ENCODE measurements around the gene AGAP3. TPM values are rescaled to one million over a fixed set of nuclear protein-coding genes. Genes with fewer than 3 reads are reported as not detected.

The AGAP3 gene
- total RNA-seq, 1 experiment from 2014 or later = 58.9 TPM

GRCh38 chr7:151179946-151180345 is 93.7 kb downstream of the AGAP3 start:
- no peak for DNase-seq (ENCODE audit: low spot score)

DNA sequence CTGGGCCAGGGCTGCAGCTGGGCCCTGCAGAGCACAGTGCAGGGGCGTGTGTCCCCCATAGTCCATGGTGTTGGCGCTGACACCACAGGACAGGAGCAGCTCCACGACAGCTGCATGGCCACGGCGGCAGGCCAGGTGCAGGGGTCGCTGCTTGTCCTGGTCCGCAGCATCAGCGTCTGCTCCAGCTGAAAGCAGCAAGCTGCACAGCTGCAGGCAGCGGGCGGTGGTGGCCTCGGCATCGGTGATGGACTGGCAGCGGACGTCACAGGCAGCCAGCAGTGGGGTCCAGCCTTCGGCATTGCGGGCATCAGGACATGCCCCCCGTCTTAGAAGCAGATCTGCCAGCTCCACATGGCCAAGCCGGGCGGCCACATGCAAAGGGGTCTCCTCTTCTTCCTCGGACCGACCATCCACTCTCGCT is 94.7 kb downstream of the AGAP3 start:
- DNase-seq (ENCODE audit: low spot score) = no peak

DNA sequence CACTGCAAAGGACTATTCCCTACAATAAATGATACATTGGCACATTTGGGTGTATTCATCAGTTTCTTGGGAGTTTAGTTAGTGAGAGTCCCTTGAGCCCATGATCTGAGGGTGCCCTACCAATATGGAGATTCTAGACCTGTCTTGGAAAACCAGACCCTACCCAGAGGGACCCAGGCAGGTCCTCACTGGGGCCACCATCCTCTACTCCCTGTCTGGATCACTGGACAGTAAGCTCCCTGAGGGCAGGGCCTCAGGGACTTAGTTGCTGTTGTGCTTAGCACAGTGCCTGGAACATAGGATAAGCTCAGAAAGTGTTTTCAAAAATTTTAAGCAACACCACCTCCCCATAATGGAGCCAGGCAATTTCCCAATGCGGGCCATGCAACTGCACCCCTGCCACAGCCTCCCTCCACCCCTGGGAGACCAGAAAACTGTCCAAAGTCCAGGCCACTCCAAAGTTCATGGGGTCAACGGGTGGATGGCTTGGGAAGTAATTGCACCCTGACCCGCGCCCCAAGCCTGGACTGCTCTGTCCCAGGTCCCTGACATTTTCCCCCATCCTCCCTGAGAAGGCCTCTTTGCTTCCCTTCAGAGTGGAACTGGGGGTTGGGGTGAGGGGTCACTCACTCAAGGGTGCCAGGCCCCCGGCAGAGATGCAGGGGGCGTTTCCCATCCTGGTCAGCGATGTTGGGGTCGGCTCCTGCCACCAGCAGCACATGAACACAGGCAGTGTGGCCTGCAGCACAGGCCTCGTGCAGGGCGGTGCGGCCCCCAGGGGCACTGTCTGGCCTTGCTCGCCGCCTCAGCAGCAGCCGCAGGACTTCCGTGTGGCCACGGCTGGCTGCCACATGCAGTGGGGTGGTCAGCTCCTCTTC is 99.7 kb downstream of the AGAP3 start:
- no peak for DNase-seq (ENCODE audit: low spot score)

- DNase-seq (ENCODE audit: low spot score) = no peak
These were observed 100.5 kb downstream of the AGAP3 start, which contains the start of gene ASB10 for GRCh38 chr7:151186640-151187408. TSS of gene ASB10 (minus strand) at chr7:151187250. CDS start at chr7:151187130, 120 bp downstream.

DNA sequence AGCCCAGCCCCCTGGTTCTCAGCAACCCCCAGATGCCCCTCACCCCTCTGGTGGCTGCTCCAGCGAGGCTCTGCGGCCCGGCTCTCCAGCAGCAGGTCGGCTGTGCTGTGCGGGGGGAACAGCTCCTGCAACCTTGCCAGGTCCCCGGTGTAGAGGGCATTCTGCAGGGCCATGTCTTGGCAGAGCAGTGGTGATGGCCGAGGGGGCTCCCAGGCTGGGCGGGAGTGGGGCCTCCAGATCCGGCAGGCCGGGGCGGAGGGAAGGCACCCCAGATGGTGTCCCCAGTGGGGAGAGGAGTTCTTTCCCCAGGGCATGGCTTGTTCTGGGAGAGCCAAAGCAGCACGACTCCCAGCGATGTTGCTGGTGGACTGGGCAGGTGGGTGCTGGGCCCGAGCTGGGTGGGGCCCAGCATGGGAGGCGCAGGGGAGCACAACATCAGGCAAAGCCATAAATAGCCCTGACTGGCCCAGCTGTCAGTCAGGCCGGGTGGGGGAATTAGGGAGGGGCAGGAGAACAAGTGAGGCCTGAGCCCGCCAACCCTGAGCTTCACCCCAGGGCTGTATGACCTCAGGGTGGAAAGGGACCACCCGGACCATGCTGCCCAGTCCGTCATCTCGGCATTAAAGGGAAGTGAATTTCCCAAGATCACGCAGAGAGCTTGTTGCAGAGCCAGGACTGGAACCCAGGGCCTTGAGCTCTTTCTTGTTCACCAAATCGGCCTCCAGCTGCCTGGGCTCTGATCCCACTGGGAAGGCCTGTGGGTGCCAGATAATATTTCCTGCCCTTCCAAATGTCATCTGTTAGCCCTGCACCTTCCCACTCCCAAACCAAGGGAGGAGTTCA is 101.4 kb downstream of the AGAP3 start:
- no peak for DNase-seq (ENCODE audit: low spot score)

DNA sequence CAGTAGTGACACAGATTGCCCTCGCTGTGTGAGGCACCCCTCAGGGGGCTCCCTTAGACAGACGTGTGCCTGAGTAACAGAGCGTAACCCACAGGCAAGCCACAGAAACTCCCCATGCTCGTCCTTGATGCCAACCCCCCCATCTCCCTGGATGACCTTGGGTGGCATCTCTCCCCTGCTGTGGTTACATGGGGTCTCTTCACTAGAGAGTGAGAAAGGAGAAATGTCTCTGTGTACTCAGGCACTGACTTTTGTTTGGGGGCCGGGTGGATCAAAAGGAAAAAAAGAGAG is 101.9 kb downstream of the AGAP3 start:
- DNase-seq (ENCODE audit: low spot score) = no peak

GRCh38 chr7:151189038-151189437 is 102.8 kb downstream of the AGAP3 start:
- no peak for DNase-seq (ENCODE audit: low spot score)

DNA sequence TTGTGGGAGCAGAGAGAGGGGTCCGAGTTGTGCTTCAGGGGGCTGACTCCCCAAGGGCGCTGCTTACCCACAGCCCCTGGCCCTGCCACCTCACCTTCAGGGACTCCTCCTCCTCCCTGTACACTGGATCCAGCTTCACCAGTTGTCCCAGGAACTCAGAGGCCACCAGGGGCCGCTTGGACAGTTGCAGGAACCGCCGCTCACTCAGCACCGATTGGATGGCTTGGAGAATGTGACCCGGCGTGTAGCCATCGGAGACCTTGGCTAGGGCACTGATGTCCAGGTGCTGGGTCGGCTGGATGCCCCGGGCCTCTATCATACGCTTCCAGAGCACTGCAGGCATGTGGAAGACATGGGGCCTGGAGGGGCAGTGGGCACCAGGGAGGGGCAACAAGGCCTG is 105.3 kb downstream of the AGAP3 start:
- DNase-seq (ENCODE audit: low spot score) = no peak

- DNase-seq (ENCODE audit: low spot score) = no peak
These were observed 105.8 kb downstream of the AGAP3 start for GRCh38 chr7:151192002-151192539.

- DNase-seq (ENCODE audit: low spot score) = no peak
These were observed 107.1 kb downstream of the AGAP3 start for GRCh38 chr7:151193203-151193978.

Other genes starting within 250 kb of the AGAP3 start
- not detected in 2 replicates for gene AOC1, start 234.0 kb upstream of the AGAP3 start, total RNA-seq (2014; rRNA removed; shearing (Covaris generic))
- gene KCNH2, start 108.2 kb upstream of the AGAP3 start, total RNA-seq (2014; rRNA removed; shearing (Covaris generic)) = 1.7 and 3.5 TPM in 2 replicates
- gene NOS3, start 95.5 kb upstream of the AGAP3 start, total RNA-seq (2014; rRNA removed; shearing (Covaris generic)) = 0.74 and 2.5 TPM in 2 replicates
- not detected in 2 replicates for gene ATG9B, start 62.0 kb upstream of the AGAP3 start, total RNA-seq (2014; rRNA removed; shearing (Covaris generic))
- 35.6 and 40.2 TPM in 2 replicates for gene ABCB8, start 58.0 kb upstream of the AGAP3 start, total RNA-seq (2014; rRNA removed; shearing (Covaris generic))
- 0.31 and 0.53 TPM in 2 replicates for gene ASIC3, start 37.9 kb upstream of the AGAP3 start, total RNA-seq (2014; rRNA removed; shearing (Covaris generic))
- 57.0 and 58.7 TPM in 2 replicates for gene CDK5, start 28.6 kb upstream of the AGAP3 start, total RNA-seq (2014; rRNA removed; shearing (Covaris generic))
- gene SLC4A2, start 26.9 kb upstream of the AGAP3 start, total RNA-seq (2014; rRNA removed; shearing (Covaris generic)) = 195 and 238 TPM in 2 replicates
- 95.4 and 118 TPM in 2 replicates for gene FASTK, start 5.7 kb upstream of the AGAP3 start, total RNA-seq (2014; rRNA removed; shearing (Covaris generic))
- gene TMUB1, start 3.0 kb upstream of the AGAP3 start, total RNA-seq (2014; rRNA removed; shearing (Covaris generic)) = 28.9 and 42.8 TPM in 2 replicates
- 0.41 TPM in 1 of 2 replicates, not detected in the other for gene GBX1, start 81.2 kb downstream of the AGAP3 start, total RNA-seq (2014; rRNA removed; shearing (Covaris generic))
- not detected in 2 replicates for gene ASB10, start 100.8 kb downstream of the AGAP3 start, total RNA-seq (2014; rRNA removed; shearing (Covaris generic))
- gene H2BK1, start 124.0 kb downstream of the AGAP3 start, total RNA-seq (2014; rRNA removed; shearing (Covaris generic)) = not detected in 2 replicates
- 55.6 and 65.6 TPM in 2 replicates for gene ABCF2, start 140.7 kb downstream of the AGAP3 start, total RNA-seq (2014; rRNA removed; shearing (Covaris generic))
- 36.5 and 37.8 TPM in 2 replicates for gene CHPF2, start 146.0 kb downstream of the AGAP3 start, total RNA-seq (2014; rRNA removed; shearing (Covaris generic))
- 22.2 and 26.7 TPM in 2 replicates for gene SMARCD3, start 162.2 kb downstream of the AGAP3 start, total RNA-seq (2014; rRNA removed; shearing (Covaris generic))

Measured in A172 (cell line).